ENCODE measurements around the gene GINS3. TPM values are rescaled to one million over a fixed set of nuclear protein-coding genes. Genes with fewer than 3 reads are reported as not detected.
"Not testable (repeated sequence)": the region's sequence is repeated elsewhere in the genome, so short reads cannot be mapped to it uniquely, and the experiment has no call there.

GINS3 gene
- total RNA-seq, 4 donors from 2014 or later: 1.5 to 5.8 (median 3.4) TPM

GRCh38 chr16:58385218-58385773 is 7.0 kb upstream of the GINS3 start:
- Histone ChIP-seq H3K27ac (no peak overlapping the region), H3K27me3 (no peaks in the 10 kb centered on the region), H3K36me3 (no peaks in the 10 kb centered on the region), H3K4me3 (replicated peaks in 1 of 3) (no peak overlapping the region), H3K9me3 (no peaks in the 10 kb centered on the region), H3K4me1 (no peaks in the 10 kb centered on the region)
- TF ChIP-seq, protein P1, sequence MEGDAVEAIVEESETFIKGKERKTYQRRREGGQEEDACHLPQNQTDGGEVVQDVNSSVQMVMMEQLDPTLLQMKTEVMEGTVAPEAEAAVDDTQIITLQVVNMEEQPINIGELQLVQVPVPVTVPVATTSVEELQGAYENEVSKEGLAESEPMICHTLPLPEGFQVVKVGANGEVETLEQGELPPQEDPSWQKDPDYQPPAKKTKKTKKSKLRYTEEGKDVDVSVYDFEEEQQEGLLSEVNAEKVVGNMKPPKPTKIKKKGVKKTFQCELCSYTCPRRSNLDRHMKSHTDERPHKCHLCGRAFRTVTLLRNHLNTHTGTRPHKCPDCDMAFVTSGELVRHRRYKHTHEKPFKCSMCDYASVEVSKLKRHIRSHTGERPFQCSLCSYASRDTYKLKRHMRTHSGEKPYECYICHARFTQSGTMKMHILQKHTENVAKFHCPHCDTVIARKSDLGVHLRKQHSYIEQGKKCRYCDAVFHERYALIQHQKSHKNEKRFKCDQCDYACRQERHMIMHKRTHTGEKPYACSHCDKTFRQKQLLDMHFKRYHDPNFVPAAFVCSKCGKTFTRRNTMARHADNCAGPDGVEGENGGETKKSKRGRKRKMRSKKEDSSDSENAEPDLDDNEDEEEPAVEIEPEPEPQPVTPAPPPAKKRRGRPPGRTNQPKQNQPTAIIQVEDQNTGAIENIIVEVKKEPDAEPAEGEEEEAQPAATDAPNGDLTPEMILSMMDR (IDR thresholded peaks at IDR 0.05): no peak
- no peak for TF ChIP-seq POLR2A (IDR thresholded peaks at IDR 0.05)
- DNase-seq: no peak
- intact Hi-C loops (cut with DNase I): no loop called here
- 79 to 80% methylated on average over 7 of the region's 7 CpGs for WGBS, 2 donors

DNA sequence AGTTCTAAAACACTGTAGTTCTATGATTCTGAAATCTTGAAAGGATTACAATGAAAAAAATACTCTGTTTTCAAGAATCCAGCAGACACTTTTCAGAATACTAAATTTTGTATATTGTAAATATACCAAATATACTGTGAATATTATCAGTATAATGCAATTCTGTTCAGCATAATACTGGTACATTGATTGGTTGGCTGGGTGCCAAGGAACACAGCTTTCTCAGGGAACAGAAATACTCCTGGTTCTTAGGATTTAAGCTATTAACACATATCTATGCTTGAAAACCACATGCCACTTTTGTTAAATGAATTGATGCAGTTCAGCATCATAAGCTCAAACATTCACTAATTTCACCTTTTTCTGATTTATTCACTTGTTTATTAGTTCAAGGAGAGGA is 2.5 kb upstream of the GINS3 start:
- no peak overlapping the region for H3K27ac ChIP-seq
- no peak for DNase-seq
- no peak overlapping the region for H3K4me3 ChIP-seq (replicated peaks in 1 of 3)
- intact Hi-C loops (cut with DNase I): no loop called here
- no peak for TF ChIP-seq POLR2A (IDR thresholded peaks at IDR 0.05)
- TF ChIP-seq, protein P1 (IDR thresholded peaks at IDR 0.05): no peak
- H3K4me1 ChIP-seq: peaks cover 4 to 6% of the 10 kb centered on the region in 2 donors
- H3K9me3 ChIP-seq: no peaks in the 10 kb centered on the region
- H3K36me3 ChIP-seq: no peaks in the 10 kb centered on the region
- no peaks in the 10 kb centered on the region for H3K27me3 ChIP-seq

DNA sequence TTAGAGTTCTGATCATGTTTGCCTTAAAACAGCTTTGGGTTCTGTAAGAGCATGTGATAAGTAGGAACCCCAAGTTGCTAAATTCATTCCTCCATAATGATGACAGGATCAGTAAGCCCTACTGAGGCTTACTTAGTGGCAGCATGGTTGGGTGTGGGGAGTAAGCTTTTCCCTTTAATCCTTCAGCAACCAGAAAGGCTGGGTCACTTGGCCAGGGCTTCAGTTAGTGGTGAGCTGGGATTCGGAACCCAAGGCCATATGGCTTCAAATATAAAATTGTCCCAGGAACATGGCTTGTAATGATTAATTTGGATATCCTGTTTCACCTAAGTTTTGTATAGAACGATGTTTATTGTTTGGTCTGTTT is 850 bp downstream of the GINS3 start:
- Histone ChIP-seq H3K36me3 (no peaks in the 10 kb centered on the region), H3K9me3 (no peaks in the 10 kb centered on the region), H3K4me1 (peaks cover 4 to 6% of the 10 kb centered on the region in 2 donors), H3K27ac (peak overlapping the region in 1 of 3 donors; percentile 64), H3K27me3 (no peaks in the 10 kb centered on the region), H3K4me3 (replicated peaks in 1 of 3) (peak overlapping the region in 2 of 3 donors; percentile 65 to 73)
- no peak for TF ChIP-seq POLR2A (IDR thresholded peaks at IDR 0.05)
- TF ChIP-seq, protein P1 (IDR thresholded peaks at IDR 0.05): no peak
- no peak for DNase-seq
- WGBS, 2 donors: 70 to 86% methylated on average over 2 of the region's 2 CpGs
- intact Hi-C loops (cut with DNase I): no loop called here

DNA sequence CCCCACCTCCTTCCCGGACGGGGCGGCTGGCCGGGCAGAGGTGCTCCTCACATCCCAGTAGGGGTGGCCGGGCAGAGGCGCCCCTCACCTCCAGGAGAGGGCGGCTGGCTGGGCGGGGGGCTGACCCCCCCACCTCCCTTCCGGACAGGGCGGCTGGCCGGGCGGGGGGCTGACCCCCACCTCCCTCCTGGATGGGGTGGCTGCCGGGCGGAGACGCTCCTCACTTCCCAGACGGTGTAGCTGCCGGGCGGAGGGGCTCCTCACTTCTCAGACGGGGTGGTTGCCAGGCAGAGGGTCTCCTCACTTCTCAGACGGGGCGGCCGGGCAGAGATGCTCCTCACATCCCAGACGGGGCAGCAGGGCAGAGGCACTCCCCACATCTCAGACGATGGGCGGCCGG is 4.6 kb downstream of the GINS3 start:
- H3K4me1 ChIP-seq; H3K9me3 ChIP-seq; H3K27me3 ChIP-seq; intact Hi-C loops (cut with DNase I); H3K36me3 ChIP-seq; DNase-seq; H3K27ac ChIP-seq; H3K4me3 ChIP-seq (replicated peaks in 1 of 3): not testable (repeated sequence)
- WGBS, 2 donors: 100% methylated on average over 4 of the region's 26 CpGs; no CpG with 5 or more reads in 1 of the 2 donors

DNA sequence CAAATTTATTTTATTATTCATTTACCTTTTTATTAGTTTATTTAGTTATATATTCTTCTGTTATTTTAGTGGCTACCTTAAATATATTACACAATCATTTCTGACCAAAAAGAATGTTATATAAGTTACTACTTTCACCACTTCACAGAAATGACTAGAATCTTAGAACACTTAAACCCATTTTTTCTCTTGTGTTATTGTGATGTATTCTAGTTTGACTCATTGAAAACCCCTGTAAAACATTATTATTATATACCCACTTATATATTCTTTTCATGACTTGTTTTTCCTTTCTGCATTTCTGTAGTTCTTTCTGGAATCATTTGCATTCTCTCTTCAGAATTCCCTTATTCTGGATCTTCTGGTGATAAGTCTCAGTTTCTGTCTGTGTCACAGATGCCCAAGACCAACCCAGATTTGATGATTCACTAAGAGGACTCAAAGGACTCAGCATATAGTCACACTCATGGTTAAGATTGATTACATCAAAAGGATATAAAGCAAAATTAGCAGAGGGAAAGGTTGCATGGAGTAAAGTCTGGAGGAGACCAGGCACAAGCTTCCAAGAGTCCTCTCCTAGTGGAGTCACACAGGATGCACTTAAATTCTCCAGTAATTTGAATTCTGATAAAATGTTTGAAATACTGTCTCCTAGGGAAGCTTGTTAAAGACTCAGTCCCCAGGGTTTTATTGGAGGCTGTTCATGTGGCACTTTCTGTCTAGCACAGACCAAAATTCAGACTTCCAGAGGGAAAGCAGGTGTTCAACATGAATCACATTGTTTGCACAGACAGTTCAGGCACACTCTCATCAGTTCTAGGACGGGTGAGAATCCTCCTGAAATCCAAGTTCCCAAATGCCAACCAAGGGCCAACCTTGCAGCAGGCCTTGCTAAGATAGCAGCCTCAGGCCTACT is 7.7 kb downstream of the GINS3 start:
- no peak overlapping the region for H3K4me3 ChIP-seq (replicated peaks in 1 of 3)
- no peak overlapping the region for H3K27ac ChIP-seq
- H3K9me3 ChIP-seq: no peaks in the 10 kb centered on the region
- WGBS, 2 donors: 95% methylated on average over 1 of the region's 1 CpG
- intact Hi-C loops (cut with DNase I): no loop called here
- DNase-seq: no peak
- no peaks in the 10 kb centered on the region for H3K36me3 ChIP-seq
- TF ChIP-seq, protein P1 (IDR thresholded peaks at IDR 0.05): no peak
- TF ChIP-seq POLR2A (IDR thresholded peaks at IDR 0.05): no peak
- no peaks in the 10 kb centered on the region for H3K27me3 ChIP-seq
- H3K4me1 ChIP-seq: no peaks in the 10 kb centered on the region

DNA sequence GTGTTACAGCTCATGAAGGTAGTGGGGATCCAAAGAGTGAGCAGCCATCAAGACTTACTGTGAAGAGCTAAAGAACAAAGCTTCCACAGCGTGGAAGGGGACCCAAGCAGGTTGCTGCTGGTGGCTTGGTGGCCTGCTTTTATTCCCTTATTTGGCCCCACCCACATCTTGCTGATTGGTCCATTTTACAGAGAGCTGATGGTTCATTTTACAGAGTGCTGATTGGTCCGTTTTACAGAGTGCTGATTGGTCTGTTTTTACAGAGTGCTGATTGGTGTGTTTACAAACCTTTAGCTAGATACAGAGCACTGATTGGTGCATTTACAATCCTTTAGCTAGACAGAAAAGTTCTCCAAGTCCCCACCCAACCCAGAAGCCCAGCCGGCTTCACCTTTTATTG is 9.0 kb downstream of the GINS3 start:
- intact Hi-C loops (cut with DNase I); H3K4me1 ChIP-seq; DNase-seq; H3K27ac ChIP-seq; H3K9me3 ChIP-seq; H3K27me3 ChIP-seq; H3K4me3 ChIP-seq (replicated peaks in 1 of 3); H3K36me3 ChIP-seq: not testable (repeated sequence)
- 96 to 97% methylated on average over 3 of the region's 3 CpGs for WGBS, 2 donors
